Hepatocyte (in vitro differentiated cells): ENCODE data around the gene OTUD4. TPM values are rescaled to one million over a fixed set of nuclear protein-coding genes. Genes with fewer than 3 reads are reported as not detected.

ENCODE experiments used
- DNase-seq: peaks from one replicate; pipeline ENCODE4 v3.0.0-alpha.2; 2016; ENCODE audit warnings: low spot score
- H2AFZ ChIP-seq: fragments of 200-600 bp; sonication (generic); 2 replicates; pipeline ENCODE4 v1.6.0; 2016; ENCODE audit warnings: antibody characterized with exemption, mild to moderate bottlenecking
- H3K27ac ChIP-seq: fragments of 200-600 bp; sonication (generic); 2 replicates; pipeline ENCODE4 v1.5.1; 2016; ENCODE audit warnings: mild to moderate bottlenecking
- H3K27me3 ChIP-seq: fragments of 200-600 bp; sonication (generic); 2 replicates; pipeline ENCODE4 v1.6.1; 2016
- H3K36me3 ChIP-seq: fragments of 200-600 bp; sonication (generic); replicated peaks from 2 replicates; pipeline ENCODE4 v1.5.1; 2016; ENCODE audit warnings: low read depth; ENCODE audit not compliant: insufficient read depth
- H3K4me1 ChIP-seq: fragments of 200-600 bp; sonication (generic); 2 replicates; pipeline ENCODE4 v1.5.1; 2016; ENCODE audit warnings: mild to moderate bottlenecking, moderate library complexity; ENCODE audit not compliant: insufficient read depth
- H3K4me2 ChIP-seq: fragments of 200-600 bp; sonication (generic); 2 replicates; pipeline ENCODE4 v1.6.0; 2016
- H3K4me3 ChIP-seq: fragments of 200-600 bp; sonication (generic); 2 replicates; pipeline ENCODE4 v1.5.1; 2016; ENCODE audit warnings: mild to moderate bottlenecking
- H3K79me2 ChIP-seq: fragments of 200-600 bp; sonication (generic); 2 replicates; pipeline ENCODE4 v1.6.0; 2017; ENCODE audit warnings: mild to moderate bottlenecking
- H3K9me2 ChIP-seq: fragments of 200-600 bp; sonication (generic); replicated peaks from 2 replicates; pipeline ENCODE4 v1.6.0; 2017; ENCODE audit warnings: mild to moderate bottlenecking; ENCODE audit not compliant: insufficient read depth
- H3K9me3 ChIP-seq: fragments of 200-600 bp; sonication (generic); 2 replicates; pipeline ENCODE4 v1.5.1; 2016; ENCODE audit warnings: low read depth, mild to moderate bottlenecking
- H4K20me1 ChIP-seq: fragments of 200-600 bp; sonication (generic); 2 replicates; pipeline ENCODE4 v1.6.0; 2016; ENCODE audit warnings: mild to moderate bottlenecking; ENCODE audit not compliant: insufficient read depth, poor library complexity, severe bottlenecking
- EZH2 ChIP-seq: fragments of 200-600 bp; sonication (generic); IDR thresholded peaks from 2 replicates; pipeline ENCODE4 v1.6.1; 2016; ENCODE audit warnings: antibody characterized with exemption, mild to moderate bottlenecking, borderline replicate concordance
- EZH2phosphoT487 ChIP-seq: fragments of 200-600 bp; sonication (generic); IDR thresholded peaks from one replicate; pipeline ENCODE4 v1.6.1; 2018; ENCODE audit warnings: antibody characterized with exemption, mild to moderate bottlenecking, low read depth, moderate library complexity; ENCODE audit not compliant: unreplicated experiment, severe bottlenecking
- WGBS: methylation state at CpG from one replicate; pipeline ENCODE4 v1.1.6; 2016; ENCODE audit warnings: low lambda C conversion rate; ENCODE audit errors: missing lambda C conversion rate; 5-methylcytosine and 5-hydroxymethylcytosine counted together
- polyA plus RNA-seq: library from polyadenylated mRNA; unstranded; fragments of >200 nt; fragmentation: Nextera tagmentation; extraction: Ambion mirVana; gene quantifications from 2 replicates; pipeline ENCODE4 v1.2.1, GENCODE V29; 2016
- total RNA-seq: library from RNA; depleted of rRNA; stranded (reverse); fragments of >200 nt; gene quantifications from 2 replicates; pipeline ENCODE4 v1.2.3, GENCODE V29; 2014
- TF ChIP-seq, protein P1 (sequence below): fragments of 200-600 bp; sonication (generic); IDR thresholded peaks from 2 replicates; pipeline ENCODE4 v1.5.1; 2016; ENCODE audit warnings: antibody characterized with exemption, mild to moderate bottlenecking; ENCODE audit not compliant: poor library complexity

OTUD4 gene
- total and polyA plus RNA-seq, 2 experiments from 2014 or later: 12.9 to 23.9 TPM

DNA sequence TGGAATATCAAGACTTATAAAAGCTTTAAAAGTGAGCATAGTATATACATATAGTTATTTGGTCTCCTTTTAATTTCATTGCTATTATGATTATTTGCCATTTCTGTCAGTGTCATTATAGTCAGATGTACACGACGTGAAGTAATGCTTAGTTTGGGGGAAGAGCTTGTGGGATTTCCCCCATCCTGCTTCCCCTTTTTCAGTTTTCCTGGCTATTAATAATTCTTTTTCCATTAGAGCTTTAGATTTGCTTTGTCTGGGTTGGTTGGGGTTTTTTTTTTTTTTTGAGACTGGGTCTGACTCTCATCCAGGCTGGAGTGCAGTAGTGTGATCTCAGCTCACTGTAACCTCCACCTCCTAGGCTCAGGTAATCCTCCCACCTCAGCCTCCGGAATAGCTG is 76.9 kb downstream of the OTUD4 start:
- Histone ChIP-seq H4K20me1 (peaks cover 22% of the 10 kb centered on the region), H3K4me2 (no peak overlapping the region), H3K27me3 (no peaks in the 10 kb centered on the region), H3K4me3 (no peak overlapping the region), H2AFZ (no peak overlapping the region), H3K4me1 (peaks cover 13% of the 10 kb centered on the region), H3K27ac (no peak overlapping the region), H3K79me2 (peaks cover 66% of the 10 kb centered on the region), H3K9me3 (no peaks in the 10 kb centered on the region), H3K36me3 (no peaks in the 10 kb centered on the region), H3K9me2 (no peaks in the 10 kb centered on the region)
- WGBS: 93% methylated on average over 3 of the region's 3 CpGs
- DNase-seq: no peak
- no peak for TF ChIP-seq EZH2
- TF ChIP-seq EZH2phosphoT487: no peak
- TF ChIP-seq, protein P1, sequence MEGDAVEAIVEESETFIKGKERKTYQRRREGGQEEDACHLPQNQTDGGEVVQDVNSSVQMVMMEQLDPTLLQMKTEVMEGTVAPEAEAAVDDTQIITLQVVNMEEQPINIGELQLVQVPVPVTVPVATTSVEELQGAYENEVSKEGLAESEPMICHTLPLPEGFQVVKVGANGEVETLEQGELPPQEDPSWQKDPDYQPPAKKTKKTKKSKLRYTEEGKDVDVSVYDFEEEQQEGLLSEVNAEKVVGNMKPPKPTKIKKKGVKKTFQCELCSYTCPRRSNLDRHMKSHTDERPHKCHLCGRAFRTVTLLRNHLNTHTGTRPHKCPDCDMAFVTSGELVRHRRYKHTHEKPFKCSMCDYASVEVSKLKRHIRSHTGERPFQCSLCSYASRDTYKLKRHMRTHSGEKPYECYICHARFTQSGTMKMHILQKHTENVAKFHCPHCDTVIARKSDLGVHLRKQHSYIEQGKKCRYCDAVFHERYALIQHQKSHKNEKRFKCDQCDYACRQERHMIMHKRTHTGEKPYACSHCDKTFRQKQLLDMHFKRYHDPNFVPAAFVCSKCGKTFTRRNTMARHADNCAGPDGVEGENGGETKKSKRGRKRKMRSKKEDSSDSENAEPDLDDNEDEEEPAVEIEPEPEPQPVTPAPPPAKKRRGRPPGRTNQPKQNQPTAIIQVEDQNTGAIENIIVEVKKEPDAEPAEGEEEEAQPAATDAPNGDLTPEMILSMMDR: no peak

DNA sequence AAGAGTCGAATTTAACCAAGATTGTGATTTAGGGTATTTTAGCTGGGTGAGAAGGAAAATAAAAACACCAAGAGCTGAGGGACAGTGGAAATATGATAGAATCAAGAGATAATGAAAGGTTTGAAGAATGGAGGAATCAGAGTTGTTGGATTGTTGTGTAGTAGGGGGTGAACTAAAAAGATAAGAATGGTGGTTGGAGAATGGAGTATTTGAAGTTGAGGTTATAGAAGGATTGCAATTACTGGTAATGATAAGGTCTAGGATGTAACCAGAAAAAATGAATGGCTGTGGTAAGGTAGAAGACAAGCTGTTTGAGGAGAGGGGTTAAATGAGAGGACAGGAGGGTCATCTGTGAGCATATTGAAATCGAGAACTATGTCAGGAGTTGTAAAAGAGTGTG is 77.8 kb downstream of the OTUD4 start:
- Histone ChIP-seq H3K79me2 (peaks cover 66% of the 10 kb centered on the region), H3K4me1 (peaks cover 13% of the 10 kb centered on the region)

GRCh38 chr4:145101091-145101490 is 79.3 kb downstream of the OTUD4 start:
- DNase-seq: no peak
- peaks cover 21% of the 10 kb centered on the region for H3K4me1 ChIP-seq
- WGBS: 90% methylated on average over 1 of the region's 1 CpG
- H3K36me3 ChIP-seq: no peaks in the 10 kb centered on the region
- no peaks in the 10 kb centered on the region for H3K9me2 ChIP-seq
- H2AFZ ChIP-seq: no peak overlapping the region
- peaks cover 80% of the 10 kb centered on the region for H3K79me2 ChIP-seq
- no peak overlapping the region for H3K4me3 ChIP-seq
- H3K9me3 ChIP-seq: no peaks in the 10 kb centered on the region
- TF ChIP-seq EZH2: no peak
- no peak for TF ChIP-seq EZH2phosphoT487
- TF ChIP-seq, protein P1: no peak
- no peaks in the 10 kb centered on the region for H3K27me3 ChIP-seq
- H4K20me1 ChIP-seq: peaks cover 22% of the 10 kb centered on the region
- H3K4me2 ChIP-seq: no peak overlapping the region
- no peak overlapping the region for H3K27ac ChIP-seq

More for the DNA sequence above, 77.8 kb downstream of the OTUD4 start:
- Histone ChIP-seq H3K4me2 (no peak overlapping the region), H3K4me3 (no peak overlapping the region), H3K9me2 (no peaks in the 10 kb centered on the region), H3K27ac (no peak overlapping the region), H3K36me3 (no peaks in the 10 kb centered on the region), H3K27me3 (no peaks in the 10 kb centered on the region), H3K9me3 (no peaks in the 10 kb centered on the region), H2AFZ (no peak overlapping the region), H4K20me1 (peaks cover 22% of the 10 kb centered on the region)
- WGBS: 94% methylated on average over 2 of the region's 2 CpGs
- TF ChIP-seq EZH2phosphoT487: no peak
- TF ChIP-seq, protein P1: no peak
- no peak for TF ChIP-seq EZH2
- no peak for DNase-seq

- H3K9me2 ChIP-seq: no peaks in the 10 kb centered on the region
- H3K36me3 ChIP-seq: no peaks in the 10 kb centered on the region
- peaks cover 21% of the 10 kb centered on the region for H3K4me1 ChIP-seq
- WGBS: 41% methylated on average over 5 of the region's 5 CpGs
- peaks cover 85% of the 10 kb centered on the region for H3K79me2 ChIP-seq
- TF ChIP-seq EZH2 (no peak), EZH2phosphoT487 (no peak)
- TF ChIP-seq, protein P1: no peak
- H4K20me1 ChIP-seq: peaks cover 22% of the 10 kb centered on the region
- H3K27ac ChIP-seq: no peak overlapping the region
- H2AFZ ChIP-seq: no peak overlapping the region
- peak overlapping the region; percentile 66 for H3K4me3 ChIP-seq
- H3K4me2 ChIP-seq: peak overlapping the region; percentile 92
- no peaks in the 10 kb centered on the region for H3K9me3 ChIP-seq
- no peak for DNase-seq
- H3K27me3 ChIP-seq: no peaks in the 10 kb centered on the region
Observed at GRCh38 chr4:145099653-145100052, 80.7 kb downstream of the OTUD4 start.
